DND-41 (cell line): ENCODE data around the gene MRGPRX2.

Experiments used
- ATAC-seq: fragments of 200-7000 bp; cut with Tn5 transposase; 3 replicates; pipeline ENCODE4 v1.9.1; 2021; ENCODE audit warnings: low read depth; ENCODE audit not compliant: insufficient read depth
- DNase-seq: peaks from one replicate; pipeline ENCODE4 v3.0.0-alpha.2; 2020
- H2AFZ ChIP-seq: 2 replicates; pipeline ENCODE4 v1.6.0; 2012; ENCODE audit warnings: low read depth, low read length
- H3K27ac ChIP-seq: 2 replicates; pipeline ENCODE4 v1.5.1; 2012; ENCODE audit warnings: low read length, inconsistent platforms
- H3K27me3 ChIP-seq: fragments of 200-600 bp; sonication (generic); 2 replicates; pipeline ENCODE4 v1.6.0; 2012; ENCODE audit warnings: low read length, mild to moderate bottlenecking, inconsistent platforms; ENCODE audit not compliant: insufficient read depth, poor library complexity
- H3K36me3 ChIP-seq: 2 replicates; pipeline ENCODE4 v1.5.1; 2012; ENCODE audit warnings: low read length, inconsistent platforms; ENCODE audit not compliant: insufficient read depth
- H3K4me1 ChIP-seq: 2 replicates; pipeline ENCODE4 v1.5.1; 2012; ENCODE audit warnings: mild to moderate bottlenecking, low read length; ENCODE audit not compliant: insufficient read depth
- H3K4me2 ChIP-seq: 2 replicates; pipeline ENCODE4 v1.6.0; 2012; ENCODE audit warnings: mild to moderate bottlenecking, moderate library complexity, low read length, inconsistent platforms; ENCODE audit not compliant: insufficient read depth
- H3K4me3 ChIP-seq, 2 experiments: fragments of 200-600 bp in 1 of 2; shearing (Covaris generic) in 1 of 2; 2 replicates each; pipeline ENCODE4 v1.5.1; 2012 to 2016; ENCODE audit warnings: inconsistent platforms in 2 of 2, low read length in 2 of 2, mild to moderate bottlenecking in 2 of 2, low read depth in 1 of 2, moderate library complexity in 1 of 2
- H3K79me2 ChIP-seq: 2 replicates; pipeline ENCODE4 v1.6.0; 2012; ENCODE audit warnings: low read length, inconsistent platforms; ENCODE audit not compliant: insufficient read depth
- H3K9ac ChIP-seq: 2 replicates; pipeline ENCODE4 v1.6.0; 2012; ENCODE audit warnings: low read depth, mild to moderate bottlenecking, inconsistent platforms, low read length, moderate library complexity
- H3K9me3 ChIP-seq: 2 replicates; pipeline ENCODE4 v1.5.1; 2012; ENCODE audit warnings: low read length, moderate library complexity, mild to moderate bottlenecking, inconsistent platforms; ENCODE audit not compliant: insufficient read depth, severe bottlenecking
- H4K20me1 ChIP-seq: 2 replicates; pipeline ENCODE4 v1.6.0; 2012; ENCODE audit warnings: low read length; ENCODE audit not compliant: insufficient read depth
- EZH2 ChIP-seq: IDR thresholded peaks from 3 replicates; pipeline ENCODE4 v1.6.1; 2012; ENCODE audit warnings: borderline replicate concordance, low read depth, mild to moderate bottlenecking, moderate library complexity, low read length, inconsistent platforms; ENCODE audit not compliant: severe bottlenecking
- TF ChIP-seq, protein P1 (sequence below): IDR thresholded peaks from 2 replicates; pipeline ENCODE4 v1.5.1; 2012; ENCODE audit warnings: borderline replicate concordance, low read length, moderate library complexity, mild to moderate bottlenecking; ENCODE audit not compliant: poor library complexity, severe bottlenecking; ENCODE audit errors: extremely low read depth

The MRGPRX2 gene

DNA sequence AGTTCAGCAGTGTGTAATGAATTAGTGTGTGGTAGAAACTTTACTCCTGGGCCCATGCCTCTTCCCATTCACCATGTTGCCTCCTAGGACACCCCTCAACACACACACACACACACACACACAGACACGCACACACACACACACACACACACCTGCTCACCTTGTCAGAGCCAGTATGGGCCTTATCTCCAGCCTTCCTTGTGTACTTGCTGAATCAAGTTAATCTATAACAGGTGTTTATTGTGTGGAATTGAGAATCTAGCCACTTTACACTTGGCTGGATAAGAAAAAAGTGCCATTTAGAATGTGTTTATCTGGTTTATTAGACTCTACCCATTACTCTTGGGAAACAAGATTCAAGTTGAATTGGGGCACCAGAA lies 42.0 kb upstream of the MRGPRX2 start:
- Histone ChIP-seq H3K27ac (no peak overlapping the region), H3K4me3 (no peak overlapping the region), H3K27me3 (peaks cover 21% of the 10 kb centered on the region), H3K36me3 (no peaks in the 10 kb centered on the region), H3K9ac (no peak overlapping the region), H3K79me2 (no peaks in the 10 kb centered on the region), H4K20me1 (no peaks in the 10 kb centered on the region), H3K4me2 (no peak overlapping the region), H3K9me3 (no peaks in the 10 kb centered on the region), H3K4me1 (no peaks in the 10 kb centered on the region), H2AFZ (no peak overlapping the region)
- DNase-seq (no peak), ATAC-seq (no peak)
- TF ChIP-seq, protein P1, sequence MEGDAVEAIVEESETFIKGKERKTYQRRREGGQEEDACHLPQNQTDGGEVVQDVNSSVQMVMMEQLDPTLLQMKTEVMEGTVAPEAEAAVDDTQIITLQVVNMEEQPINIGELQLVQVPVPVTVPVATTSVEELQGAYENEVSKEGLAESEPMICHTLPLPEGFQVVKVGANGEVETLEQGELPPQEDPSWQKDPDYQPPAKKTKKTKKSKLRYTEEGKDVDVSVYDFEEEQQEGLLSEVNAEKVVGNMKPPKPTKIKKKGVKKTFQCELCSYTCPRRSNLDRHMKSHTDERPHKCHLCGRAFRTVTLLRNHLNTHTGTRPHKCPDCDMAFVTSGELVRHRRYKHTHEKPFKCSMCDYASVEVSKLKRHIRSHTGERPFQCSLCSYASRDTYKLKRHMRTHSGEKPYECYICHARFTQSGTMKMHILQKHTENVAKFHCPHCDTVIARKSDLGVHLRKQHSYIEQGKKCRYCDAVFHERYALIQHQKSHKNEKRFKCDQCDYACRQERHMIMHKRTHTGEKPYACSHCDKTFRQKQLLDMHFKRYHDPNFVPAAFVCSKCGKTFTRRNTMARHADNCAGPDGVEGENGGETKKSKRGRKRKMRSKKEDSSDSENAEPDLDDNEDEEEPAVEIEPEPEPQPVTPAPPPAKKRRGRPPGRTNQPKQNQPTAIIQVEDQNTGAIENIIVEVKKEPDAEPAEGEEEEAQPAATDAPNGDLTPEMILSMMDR: no peak
- no peak for TF ChIP-seq EZH2

DNA sequence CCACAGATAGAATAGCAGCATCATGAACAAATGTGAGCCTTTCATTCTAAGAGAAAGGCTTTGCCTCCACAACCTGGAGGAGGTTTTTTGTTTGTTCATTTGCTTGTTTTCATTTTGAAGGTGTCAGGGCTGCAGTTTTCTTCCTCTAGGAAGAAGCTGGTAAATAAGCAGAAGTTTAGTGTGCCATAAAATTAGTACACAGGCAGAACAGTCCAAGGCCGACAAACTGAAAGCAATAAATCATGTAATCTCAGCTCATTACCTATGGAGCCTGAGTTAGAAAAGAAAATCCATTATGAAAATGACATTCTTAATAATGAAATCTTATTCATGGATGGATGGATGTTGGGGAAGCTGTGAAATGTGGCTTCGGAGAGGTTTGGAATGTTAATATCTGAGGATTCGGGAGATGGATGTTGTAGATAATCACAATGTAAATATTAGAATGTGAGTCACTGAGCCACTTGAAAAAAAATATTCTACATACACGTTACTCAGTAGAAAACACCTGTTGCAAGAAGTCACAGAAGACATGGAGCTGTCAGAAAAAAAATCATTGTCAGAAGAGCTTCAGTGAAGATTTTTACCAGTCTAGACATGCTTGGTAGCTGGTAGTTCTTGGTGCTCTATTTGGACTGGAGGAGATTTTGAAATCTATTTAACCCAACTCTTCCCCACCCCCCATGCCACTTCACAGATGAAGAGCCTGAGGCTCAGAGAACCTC lies 41.4 kb upstream of the MRGPRX2 start:
- no peaks in the 10 kb centered on the region for H3K9me3 ChIP-seq
- no peak for DNase-seq
- H3K27ac ChIP-seq: no peak overlapping the region

DNA sequence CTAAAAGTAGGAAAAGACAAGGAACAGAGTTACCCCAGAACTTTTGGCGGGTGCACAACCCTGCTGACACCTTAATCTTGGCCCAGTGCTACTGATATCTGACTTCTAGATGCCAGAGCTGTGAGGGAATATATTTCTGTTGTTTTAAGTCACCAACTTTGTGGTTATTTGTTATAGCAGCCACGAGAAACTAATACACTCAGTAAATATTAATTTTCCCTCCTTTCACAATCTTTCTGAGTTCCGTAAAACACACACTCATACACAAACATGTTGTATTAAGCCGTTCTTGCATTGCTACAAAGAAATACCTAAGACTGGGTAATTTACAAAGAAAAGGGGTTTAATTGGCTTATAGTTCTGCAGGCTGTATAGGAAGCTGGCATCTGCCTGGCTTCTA lies 40.4 kb upstream of the MRGPRX2 start:
- ATAC-seq (no peak), DNase-seq (no peak)
- TF ChIP-seq, protein P1: no peak
- TF ChIP-seq EZH2: no peak
- Histone ChIP-seq H4K20me1 (no peaks in the 10 kb centered on the region), H3K36me3 (no peaks in the 10 kb centered on the region), H3K4me1 (no peaks in the 10 kb centered on the region), H3K9me3 (no peaks in the 10 kb centered on the region), H3K9ac (no peak overlapping the region), H2AFZ (no peak overlapping the region), H3K4me3 (no peak overlapping the region), H3K79me2 (no peaks in the 10 kb centered on the region), H3K27me3 (peaks cover 25% of the 10 kb centered on the region), H3K27ac (no peak overlapping the region), H3K4me2 (no peak overlapping the region)

More for the DNA sequence above, 41.4 kb upstream of the MRGPRX2 start:
- Histone ChIP-seq H3K36me3 (no peaks in the 10 kb centered on the region), H2AFZ (no peak overlapping the region), H3K27me3 (peaks cover 21% of the 10 kb centered on the region), H3K9ac (no peak overlapping the region), H4K20me1 (no peaks in the 10 kb centered on the region), H3K4me1 (no peaks in the 10 kb centered on the region), H3K4me2 (no peak overlapping the region), H3K4me3 (no peak overlapping the region), H3K79me2 (no peaks in the 10 kb centered on the region)
- no peak for ATAC-seq
- TF ChIP-seq EZH2: no peak
- TF ChIP-seq, protein P1: no peak
